ENCODE measurements around the gene ABCD1. TPM values are rescaled to one million over a fixed set of nuclear protein-coding genes. Genes with fewer than 3 reads are reported as not detected.
"Not testable (repeated sequence)": the region's sequence is repeated elsewhere in the genome, so short reads cannot be mapped to it uniquely, and the experiment has no call there.

Gene ABCD1
- total and polyA plus RNA-seq, 8 donors = 2.4 to 22.3 (median 5.0) TPM

- intact Hi-C loops (cut with DNase I; ENCODE audit: low total_unique reads) = no loop called here
- 0 to 40% (median 14%) methylated on average over 2 to 34 of the region's 35 CpGs for WGBS, 5 donors
- Histone ChIP-seq H3K27me3 (no peaks in the 10 kb centered on the region), H3K4me3 (peak overlapping the region; percentile 9 to 72 (median 31)), H3K27ac (peak overlapping the region; percentile 72 to 91 (median 88)), H3K9me3 (peaks cover 0 to 25% (median 7%) of the 10 kb centered on the region in 4 donors), H3K36me3 (peaks cover 0 to 15% (median 6%) of the 10 kb centered on the region in 4 donors), H3K4me1 (peaks cover 46 to 59% (median 54%) of the 10 kb centered on the region in 4 donors)
- no peak for TF ChIP-seq EP300 (IDR thresholded peaks at IDR 0.05)
- TF ChIP-seq POLR2AphosphoS5 (IDR thresholded peaks at IDR 0.05) = no peak
- TF ChIP-seq POLR2A (IDR thresholded peaks at IDR 0.05) = no peak
- no peak for TF ChIP-seq CTCF (IDR thresholded peaks at IDR 0.05)
- DNase-seq = peak; percentile 55 to 77
These were observed 1.8 kb downstream of the ABCD1 start for GRCh38 chrX:153726286-153727122.

- intact Hi-C loops (cut with DNase I; ENCODE audit: low total_unique reads) = no loop called here
- H3K27ac ChIP-seq = peak overlapping the region; percentile 72 to 91 (median 88)
- peak; percentile 56 to 78 for DNase-seq
- H3K36me3 ChIP-seq = peaks cover 0 to 23% (median 10%) of the 10 kb centered on the region in 4 donors
- 11 to 51% (median 26%) methylated on average over 8 to 23 of the region's 23 CpGs for WGBS, 5 donors
- no peaks in the 10 kb centered on the region for H3K27me3 ChIP-seq
- peaks cover 41 to 53% (median 51%) of the 10 kb centered on the region in 4 donors for H3K4me1 ChIP-seq
- peaks cover 0 to 33% (median 11%) of the 10 kb centered on the region in 4 donors for H3K9me3 ChIP-seq
- TF ChIP-seq POLR2A (IDR thresholded peaks at IDR 0.05) = no peak
- TF ChIP-seq POLR2AphosphoS5 (IDR thresholded peaks at IDR 0.05) = no peak
- peak overlapping the region in 2 of 4 donors; percentile 41 to 72 for H3K4me3 ChIP-seq
These were observed 2.7 kb downstream of the ABCD1 start for GRCh38 chrX:153727123-153727931.

- 62 to 100% (median 76%) methylated on average over 2 to 6 of the region's 6 CpGs for WGBS, 5 donors
- DNase-seq = no peak
- Histone ChIP-seq H3K4me3 (no peak overlapping the region), H3K9me3 (peaks cover 0 to 38% (median 11%) of the 10 kb centered on the region in 4 donors), H3K4me1 (peaks cover 33 to 45% (median 43%) of the 10 kb centered on the region in 4 donors), H3K36me3 (peaks cover 0 to 27% (median 11%) of the 10 kb centered on the region in 4 donors), H3K27me3 (no peaks in the 10 kb centered on the region), H3K27ac (peak overlapping the region in 3 of 5 donors; percentile 88 to 91 (median 90))
- intact Hi-C loops (cut with DNase I; ENCODE audit: low total_unique reads) = no loop called here
- TF ChIP-seq CTCF (IDR thresholded peaks at IDR 0.05) (no peak), EP300 (IDR thresholded peaks at IDR 0.05) (no peak), POLR2AphosphoS5 (IDR thresholded peaks at IDR 0.05) (no peak)
These were observed 3.4 kb downstream of the ABCD1 start for GRCh38 chrX:153728095-153728494.

- Histone ChIP-seq H3K36me3 (peaks cover 0 to 27% (median 11%) of the 10 kb centered on the region in 4 donors), H3K4me1 (peaks cover 32 to 43% (median 41%) of the 10 kb centered on the region in 4 donors), H3K27ac (no peak overlapping the region), H3K4me3 (no peak overlapping the region), H3K9me3 (peaks cover 0 to 36% (median 6%) of the 10 kb centered on the region in 4 donors), H3K27me3 (no peaks in the 10 kb centered on the region)
- intact Hi-C loops (cut with DNase I; ENCODE audit: low total_unique reads) = no loop called here
- WGBS, 5 donors = 88 to 97% (median 91%) methylated on average over 10 to 23 of the region's 23 CpGs
- TF ChIP-seq POLR2AphosphoS5 (IDR thresholded peaks at IDR 0.05) (no peak), POLR2A (IDR thresholded peaks at IDR 0.05) (no peak), CTCF (IDR thresholded peaks at IDR 0.05) (no peak), EP300 (IDR thresholded peaks at IDR 0.05) (no peak)
- no peak for DNase-seq
These were observed 4.4 kb downstream of the ABCD1 start for GRCh38 chrX:153728951-153729631.

- H3K27ac ChIP-seq; H3K4me3 ChIP-seq; intact Hi-C loops (cut with DNase I; ENCODE audit: low total_unique reads); H3K27me3 ChIP-seq; DNase-seq: not testable (repeated sequence)
- Histone ChIP-seq H3K9me3 (peaks cover 0 to 34% (median 6%) of the 10 kb centered on the region in 4 donors), H3K36me3 (peaks cover 0 to 27% (median 11%) of the 10 kb centered on the region in 4 donors), H3K4me1 (peaks cover 32 to 40% (median 37%) of the 10 kb centered on the region in 4 donors)
- 92 to 97% (median 93%) methylated on average over 6 to 23 of the region's 23 CpGs for WGBS, 5 donors
These were observed 5.5 kb downstream of the ABCD1 start for GRCh38 chrX:153730115-153730514.
